ENCODE measurements around the gene PGS1.

Gene PGS1

GRCh38 chr17:78430892-78431691 is 52.6 kb downstream of the PGS1 start:
- DNase-seq, result no peak

GRCh38 chr17:78431692-78431958 is 53.2 kb downstream of the PGS1 start:
- no peak for DNase-seq

- DNase-seq, result no peak
Measured at GRCh38 chr17:78432226-78433012, 54.0 kb downstream of the PGS1 start.

DNA sequence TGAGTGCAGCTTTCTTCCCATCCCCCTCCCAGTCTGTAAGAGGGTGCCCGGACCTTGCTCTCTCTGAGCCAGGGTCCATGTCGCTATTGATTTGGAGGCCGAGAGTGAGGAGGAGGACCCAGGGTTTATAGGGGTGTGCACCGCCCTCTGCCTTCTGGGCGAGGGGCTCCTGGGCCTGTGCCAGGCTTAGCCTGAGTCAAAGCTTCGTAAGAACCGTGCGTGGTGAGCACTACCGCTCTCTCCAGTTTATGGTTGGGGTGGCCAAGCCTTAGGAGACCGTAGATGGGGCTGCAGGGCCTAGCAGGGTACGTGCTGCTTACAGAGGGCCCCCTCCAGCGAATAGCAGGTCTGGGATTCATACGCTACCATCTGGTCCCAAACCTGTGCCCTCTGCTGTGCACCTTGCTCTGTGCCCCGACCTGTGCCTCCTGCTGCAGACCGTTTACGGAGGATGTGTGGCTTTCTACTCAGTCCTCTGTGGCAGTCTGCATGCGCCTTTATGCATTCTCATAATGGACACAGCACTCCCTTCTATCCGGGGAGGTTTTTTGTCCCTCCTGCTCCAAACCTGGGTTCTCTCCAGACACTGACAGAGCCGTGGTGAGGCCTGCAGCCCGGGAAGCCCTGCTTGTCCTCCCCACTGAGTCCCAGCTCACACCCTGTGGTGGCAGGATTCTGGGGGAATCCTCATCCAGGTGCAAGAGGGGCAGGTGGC is 54.7 kb downstream of the PGS1 start:
- no peak for DNase-seq

GRCh38 chr17:78433780-78434335 is 55.4 kb downstream of the PGS1 start:
- DNase-seq, result no peak

GRCh38 chr17:78434455-78435329 is 56.2 kb downstream of the PGS1 start:
- DNase-seq, result no peak

- no peak for DNase-seq
Measured at GRCh38 chr17:78435330-78436005, 57.0 kb downstream of the PGS1 start.

GRCh38 chr17:78437508-78438169 is 59.2 kb downstream of the PGS1 start:
- DNase-seq, result no peak

DNA sequence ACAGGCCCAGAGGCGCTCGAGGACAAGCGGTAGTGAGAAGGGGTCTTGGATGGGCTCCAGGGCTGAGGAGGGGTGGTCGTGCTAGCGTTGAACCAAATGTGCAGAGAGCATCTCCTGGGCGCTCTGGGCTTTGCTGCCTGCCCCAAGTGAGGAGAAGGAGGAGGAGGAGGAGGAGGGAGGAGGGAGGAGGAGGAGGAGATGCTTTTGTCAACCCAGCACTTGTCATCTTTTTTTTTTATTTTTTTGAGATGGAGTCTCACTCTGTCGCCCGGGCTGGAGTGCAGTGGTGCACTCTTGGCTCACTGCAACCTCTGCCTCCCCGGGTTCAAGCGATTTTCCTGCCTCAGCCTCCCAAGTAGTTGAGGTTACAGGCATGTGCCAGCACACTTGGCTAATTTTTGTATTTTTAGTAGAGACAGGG is 59.8 kb downstream of the PGS1 start:
- no peak for DNase-seq

- DNase-seq, result no peak
Measured at GRCh38 chr17:78438694-78439325, 60.4 kb downstream of the PGS1 start.

DNA sequence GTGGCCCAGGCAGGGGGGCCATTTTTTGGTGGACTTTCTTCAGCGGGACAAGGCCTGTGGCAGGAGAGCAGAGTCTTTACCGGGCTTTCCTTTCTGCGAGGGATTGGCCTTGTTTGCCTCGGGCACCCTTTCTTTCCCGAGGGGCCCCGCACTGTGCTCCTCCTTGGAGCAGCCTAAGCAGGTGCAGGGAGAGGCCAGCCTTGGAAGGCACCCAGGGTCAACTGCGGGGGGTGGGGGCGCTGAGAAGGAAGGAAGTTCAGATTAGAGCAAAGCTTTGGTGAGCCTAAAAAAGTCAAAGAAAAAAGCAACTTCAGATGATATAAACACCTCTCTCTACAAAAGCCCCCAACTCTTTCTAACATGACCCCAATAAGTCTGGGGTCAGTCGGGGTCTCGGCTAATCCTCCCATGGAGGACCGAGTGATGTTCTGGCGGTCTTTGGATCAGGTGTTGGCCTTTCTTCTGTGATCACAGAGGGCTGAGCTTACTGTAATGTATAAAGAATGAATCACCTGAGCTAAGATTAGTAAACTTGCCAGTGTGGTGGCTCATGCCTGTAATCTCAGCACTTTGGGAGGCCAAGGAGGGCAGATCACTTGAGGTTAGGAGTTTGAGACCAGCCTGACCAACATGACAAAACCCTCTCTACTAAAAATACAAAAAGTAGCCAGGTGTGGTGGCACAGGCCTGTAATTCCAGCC is 63.0 kb downstream of the PGS1 start:
- DNase-seq, result no peak

DNA sequence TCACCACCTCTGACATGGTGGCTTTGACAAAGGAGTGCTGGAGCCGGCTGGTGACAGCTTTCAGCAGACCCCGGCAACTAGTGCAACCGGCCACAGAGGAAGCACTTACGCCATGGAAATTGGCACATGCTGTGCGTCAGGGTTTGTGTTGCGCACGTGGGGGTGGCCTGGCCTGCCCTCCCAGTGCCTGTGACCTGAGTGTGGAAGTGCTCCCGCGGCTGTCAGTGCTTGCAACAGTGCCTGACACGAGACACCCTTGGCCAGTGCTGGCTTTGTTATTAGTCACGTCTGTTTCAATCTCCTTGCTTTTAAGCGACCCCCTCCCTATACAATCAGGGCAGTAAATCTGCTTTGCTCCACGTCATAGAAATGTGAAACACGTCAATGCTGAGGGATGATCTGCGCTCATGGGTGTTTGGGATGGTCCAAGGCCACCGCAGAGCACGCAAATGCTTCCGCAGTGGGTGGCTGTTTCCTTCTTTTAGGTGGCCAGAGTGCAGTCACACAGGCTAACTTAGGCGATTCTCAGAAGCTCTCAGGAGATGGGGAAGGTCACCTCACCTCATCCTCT is 64.3 kb downstream of the PGS1 start:
- no peak for DNase-seq

DNA sequence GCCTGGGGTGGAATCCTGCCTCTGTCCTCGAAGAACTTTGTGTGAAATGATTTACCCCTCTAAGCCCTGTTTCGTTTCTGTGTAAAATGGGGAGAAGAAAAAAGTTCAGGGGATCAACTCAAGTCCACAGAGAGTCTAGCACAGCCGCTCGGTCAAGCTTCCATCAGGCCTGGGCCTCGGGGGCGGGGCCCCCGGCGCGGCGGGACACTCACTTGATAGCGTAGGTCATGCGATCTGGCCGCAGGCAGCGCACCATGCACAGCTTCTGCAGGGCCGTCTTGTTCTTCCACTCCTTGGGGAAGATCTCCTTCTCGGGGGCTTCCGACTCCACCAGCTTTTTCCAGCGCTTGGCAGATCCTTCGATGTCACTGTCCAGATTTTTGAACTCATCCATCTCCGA is 65.9 kb downstream of the PGS1 start:
- DNase-seq, result no peak

DNA sequence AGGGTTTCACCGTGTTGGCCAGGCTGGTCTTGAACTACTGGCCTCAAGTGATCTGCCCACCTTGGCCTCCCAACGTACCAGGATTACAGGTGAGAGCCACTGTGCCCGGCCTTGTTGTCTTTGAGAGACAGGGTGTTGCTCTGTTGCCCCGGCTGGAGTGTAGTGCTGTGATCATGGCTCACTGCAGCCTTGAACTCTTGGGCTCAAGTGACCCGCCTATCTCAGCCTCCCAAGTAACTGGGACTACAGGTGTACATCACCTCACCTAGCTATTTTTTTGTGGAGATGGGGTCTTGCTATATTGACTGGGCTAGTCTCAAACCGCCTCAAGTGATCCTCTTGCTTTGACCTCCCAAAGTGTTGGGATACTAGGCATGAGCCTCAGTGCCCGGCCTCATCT is 68.4 kb downstream of the PGS1 start:
- DNase-seq, result no peak

DNA sequence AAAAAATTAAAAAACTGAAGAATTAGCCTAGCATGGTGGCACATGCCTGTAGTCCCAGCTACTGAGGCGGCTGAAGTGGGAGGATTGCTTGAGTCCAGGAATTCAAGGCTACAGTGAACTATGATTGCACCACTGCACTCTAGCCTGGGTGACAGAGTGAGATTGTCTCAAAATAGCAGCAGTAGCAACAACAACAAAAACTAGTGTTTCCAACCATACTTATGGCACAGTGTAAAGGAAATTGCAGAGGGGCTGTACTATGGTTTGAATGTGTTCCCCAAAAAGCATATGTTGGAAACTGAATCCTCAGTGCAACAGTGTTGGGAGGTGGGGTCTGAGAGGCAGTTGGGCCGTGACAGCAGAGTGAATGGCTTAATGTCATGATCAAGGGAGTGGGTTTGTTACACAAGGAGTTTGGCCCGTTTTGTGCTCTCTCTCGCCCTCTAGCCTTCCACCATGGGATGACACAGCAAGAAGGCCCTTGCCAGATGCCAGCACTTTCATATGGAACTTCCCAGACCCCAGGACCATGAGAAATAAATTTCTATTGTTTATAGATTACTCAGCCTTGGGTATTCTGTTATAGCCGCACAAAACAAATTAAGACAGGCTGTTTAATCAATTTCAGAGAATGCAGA is 70.0 kb downstream of the PGS1 start:
- no peak for DNase-seq

GRCh38 chr17:78449983-78450595 is 71.6 kb downstream of the PGS1 start:
- DNase-seq, result no peak

GRCh38 chr17:78450696-78451345 is 72.4 kb downstream of the PGS1 start:
- DNase-seq, result no peak

DNA sequence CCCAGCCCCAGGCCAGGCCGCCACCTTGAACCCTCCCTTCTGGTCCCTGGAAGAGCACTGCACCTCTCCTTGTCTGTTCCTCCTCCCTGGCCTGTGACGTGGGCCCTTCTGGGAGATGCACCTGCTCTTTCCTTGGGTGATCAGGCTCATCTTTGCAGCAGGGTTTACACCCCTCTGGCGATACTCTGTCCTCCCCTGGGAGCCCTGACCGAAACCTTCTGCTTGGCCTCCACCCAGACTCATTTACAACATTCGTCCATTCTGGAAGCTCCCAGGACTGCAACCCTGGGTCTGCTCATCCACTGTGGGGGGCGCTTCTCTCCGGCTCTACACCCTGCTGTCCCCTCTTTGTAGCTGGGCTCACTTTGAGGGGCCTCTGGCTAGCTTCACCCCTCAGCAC is 73.3 kb downstream of the PGS1 start:
- DNase-seq, result no peak
